Spleen (tissue), 7 donors: ENCODE data around the gene CS.

Experiments
- CTCF ChIP-seq, 11 experiments: fragments of 200-600 bp in 7 of 11; fragments of 450-650 bp in 4 of 11; sonication (generic) in 4 of 11; IDR thresholded peaks in 8 of 11; conservative IDR thresholded peaks in 3 of 11; 1 replicate in 7 of 11; 2 replicates in 4 of 11; pipeline versions ENCODE4 v1.4.0 to v1.8.0; 2016 to 2021; ENCODE audit warnings: antibody characterized with exemption in 11 of 11, inconsistent platforms in 4 of 11, mild to moderate bottlenecking in 1 of 11
- POLR2AphosphoS5 ChIP-seq, 3 donors: sonication (generic); formaldehyde crosslinking; IDR thresholded peaks; one replicate each; pipeline ENCODE4 v1.5.1; 2017; ENCODE audit warnings: antibody characterized with exemption in 3 of 3
- donor health status: DM: no; HTN: no; CAD: no; lungs with moderate emphysema.
- donor health status: DM: no; HTN: no; CAD: no.
- donor health status: DM: no; HTN: no; CAD: no.

GRCh38 chr12:56332512-56333196, 32.5 kb upstream of the CS start:
- TF ChIP-seq CTCF (IDR thresholded peaks at IDR 0.05 in 8 of 11, conservative IDR thresholded peaks at IDR 0.05 in 3 of 11) (no peak), POLR2AphosphoS5 (IDR thresholded peaks at IDR 0.05) (no peak)
